CD4-positive, alpha-beta T cell treated with Interleukin-6 for 4 hours (primary cell): ENCODE results near the gene CCNQ.
"Not testable (repeated sequence)": the region's sequence is repeated elsewhere in the genome, so short reads cannot be mapped to it uniquely, and the experiment has no call there.

Experiments used
- DNase-seq: peaks from one replicate; pipeline ENCODE4 v3.0.0-alpha.2; 2020; ENCODE audit warnings: mixed read lengths

Gene CCNQ

GRCh38 chrX:153622661-153623309 is 23.8 kb upstream of the CCNQ start:
- DNase-seq, result no peak

GRCh38 chrX:153621949-153622598 is 23.1 kb upstream of the CCNQ start:
- DNase-seq, result no peak

- DNase-seq, result no peak
Measured at GRCh38 chrX:153620576-153620975, 21.6 kb upstream of the CCNQ start.

DNA sequence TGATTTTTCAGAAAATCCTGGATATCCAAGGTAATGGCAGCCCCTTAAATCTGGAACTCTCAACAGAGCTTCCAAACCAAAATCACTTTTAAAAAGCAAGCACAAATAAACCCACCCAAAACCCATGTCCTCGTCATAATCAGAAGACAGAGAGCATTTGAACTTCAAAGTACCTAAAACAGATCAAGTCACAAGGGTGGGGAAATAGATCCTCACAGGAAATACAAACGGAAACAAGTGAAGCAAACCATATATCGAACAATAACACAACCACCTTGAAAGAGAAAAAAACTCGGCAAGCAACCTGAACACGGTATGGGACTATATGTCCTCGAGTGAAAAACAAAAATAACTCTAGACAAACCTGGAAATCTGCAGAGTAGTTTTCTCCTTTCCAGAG is 15.9 kb upstream of the CCNQ start:
- no peak for DNase-seq

- no peak for DNase-seq
Measured at GRCh38 chrX:153612413-153612812, 13.5 kb upstream of the CCNQ start.

- DNase-seq, result no peak
Measured at GRCh38 chrX:153611298-153612095, 12.6 kb upstream of the CCNQ start.

DNA sequence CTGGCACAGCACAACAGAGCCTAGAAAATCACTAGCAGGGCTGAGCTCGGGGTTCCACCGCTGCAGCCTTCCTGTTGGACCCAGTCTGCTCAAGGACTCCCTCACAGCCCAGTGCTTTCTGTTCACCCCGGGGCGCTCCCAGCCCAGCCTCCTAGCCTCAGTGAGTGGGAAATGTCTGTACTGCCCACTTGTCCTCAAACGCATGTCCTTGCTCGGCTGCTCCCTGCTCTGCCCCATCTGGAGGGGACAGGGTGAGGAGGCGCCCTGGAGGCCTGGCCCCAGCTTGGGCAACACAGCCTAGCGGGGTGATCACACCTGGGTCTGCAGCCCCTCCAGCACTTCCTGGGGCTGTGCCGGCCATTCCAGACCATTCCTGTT is 11.9 kb upstream of the CCNQ start:
- no peak for DNase-seq

DNA sequence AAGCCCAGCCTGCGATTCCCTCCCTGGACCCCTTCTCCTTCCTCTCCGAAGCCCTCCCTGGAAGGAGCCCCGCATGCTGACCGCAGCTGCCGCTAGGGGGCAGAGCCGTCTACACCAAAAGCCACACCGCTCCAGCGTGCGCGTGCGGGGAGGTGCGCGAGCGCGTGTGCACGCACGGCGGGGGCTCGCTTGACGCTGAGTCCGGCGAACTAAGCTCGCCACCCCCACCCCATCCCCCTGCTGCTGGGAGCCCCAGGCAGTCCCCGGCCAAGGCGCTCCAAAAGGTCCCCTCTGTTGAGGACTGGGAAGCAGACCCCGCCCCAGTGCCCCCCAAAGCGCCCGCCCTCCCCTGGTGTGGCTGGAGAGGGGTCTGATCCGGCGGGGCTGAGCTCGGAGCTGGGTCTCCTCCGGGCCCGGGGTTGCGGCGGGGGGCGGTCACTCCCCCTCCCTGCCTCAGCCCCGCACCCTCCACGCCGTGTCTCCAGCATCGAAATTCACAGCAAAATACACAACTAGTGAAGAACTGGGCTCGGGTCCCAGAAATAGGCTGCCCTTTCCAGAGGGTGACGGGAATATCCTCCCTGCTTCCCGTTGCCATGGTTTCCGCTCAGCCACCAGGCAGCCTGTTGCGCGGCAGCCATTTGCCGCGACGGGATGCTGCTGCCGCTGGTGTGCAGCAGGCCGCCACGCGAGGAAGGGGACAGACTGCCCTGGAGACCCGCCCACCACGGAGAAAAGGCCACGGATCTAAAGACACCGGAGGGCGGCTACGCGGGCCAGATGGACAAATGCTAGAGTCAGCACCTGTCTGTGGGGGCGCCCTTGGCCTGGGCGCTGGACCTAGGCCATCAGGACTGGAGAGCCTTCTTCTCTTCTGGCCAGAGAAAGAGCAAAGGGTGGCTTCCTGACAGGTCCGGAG is 11.2 kb upstream of the CCNQ start:
- DNase-seq, result peak; percentile 87

GRCh38 chrX:153608806-153609205 is 9.9 kb upstream of the CCNQ start:
- DNase-seq, result no peak

DNA sequence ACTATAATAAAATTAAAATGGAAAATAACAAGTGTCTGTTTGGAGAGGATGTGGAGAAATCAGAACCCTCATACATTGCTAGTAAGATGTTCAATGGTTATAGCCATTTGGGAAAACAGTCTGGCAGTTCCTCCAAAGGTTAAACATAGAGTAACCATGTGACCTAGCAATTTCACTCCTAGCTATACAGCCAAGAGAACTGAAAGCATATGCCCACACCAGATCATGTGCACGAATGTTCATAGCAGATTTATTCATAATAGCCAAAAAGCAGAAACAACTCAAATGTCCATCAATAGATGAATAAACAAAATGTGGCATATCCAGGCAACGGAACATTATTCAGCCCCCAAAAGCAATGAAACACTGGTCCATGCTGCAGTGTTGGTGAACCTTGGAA is 9.4 kb upstream of the CCNQ start:
- DNase-seq, result no peak

DNA sequence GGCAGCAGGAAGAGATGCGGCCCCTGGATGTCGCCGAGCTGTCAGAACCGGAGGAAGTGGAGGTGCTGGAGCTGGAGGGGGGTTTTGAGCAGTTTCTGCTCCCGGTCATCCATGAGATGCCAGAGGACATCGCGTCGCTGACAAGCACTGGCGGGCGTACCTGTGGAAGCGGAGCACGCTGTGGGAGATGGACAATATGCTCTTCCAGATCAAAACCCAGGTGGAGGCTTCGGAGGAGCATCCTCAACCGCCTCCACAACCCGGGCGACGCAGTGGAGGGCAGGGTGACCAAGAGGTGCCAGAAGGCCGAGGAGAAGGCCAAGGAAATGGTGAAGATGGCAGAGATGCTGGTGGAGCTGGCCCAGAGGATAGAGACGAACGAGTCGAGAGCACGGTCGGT is 7.6 kb upstream of the CCNQ start:
- DNase-seq, result no peak

- DNase-seq, result not testable (repeated sequence)
Measured at GRCh38 chrX:153604666-153605380, 5.9 kb upstream of the CCNQ start.

DNA sequence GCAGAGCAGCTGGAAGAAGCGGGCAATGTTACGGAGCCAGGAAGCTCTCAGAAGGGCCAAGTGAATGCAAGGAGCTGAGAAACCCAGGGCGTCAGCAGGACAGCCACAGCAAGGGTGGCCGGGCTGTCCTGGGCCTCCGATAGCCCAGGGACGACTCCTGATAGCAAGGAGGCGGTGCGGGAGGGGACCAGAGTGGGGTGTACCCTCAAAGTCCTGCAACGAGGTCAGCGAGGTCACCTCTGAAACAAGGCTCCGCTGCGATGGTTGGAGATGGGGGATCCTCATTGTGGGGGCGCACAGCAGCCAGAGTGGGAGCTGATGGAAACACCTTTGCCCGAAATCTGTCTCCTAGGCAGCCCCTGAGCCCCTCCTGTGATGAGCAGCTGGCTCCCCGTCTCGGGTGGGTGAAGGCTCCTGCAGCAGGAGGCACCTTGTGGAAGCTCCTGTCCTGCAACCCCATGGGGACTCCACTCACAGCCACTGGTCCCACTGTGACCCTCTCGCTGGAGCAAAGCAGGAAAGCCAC is 4.3 kb upstream of the CCNQ start:
- DNase-seq, result no peak

DNA sequence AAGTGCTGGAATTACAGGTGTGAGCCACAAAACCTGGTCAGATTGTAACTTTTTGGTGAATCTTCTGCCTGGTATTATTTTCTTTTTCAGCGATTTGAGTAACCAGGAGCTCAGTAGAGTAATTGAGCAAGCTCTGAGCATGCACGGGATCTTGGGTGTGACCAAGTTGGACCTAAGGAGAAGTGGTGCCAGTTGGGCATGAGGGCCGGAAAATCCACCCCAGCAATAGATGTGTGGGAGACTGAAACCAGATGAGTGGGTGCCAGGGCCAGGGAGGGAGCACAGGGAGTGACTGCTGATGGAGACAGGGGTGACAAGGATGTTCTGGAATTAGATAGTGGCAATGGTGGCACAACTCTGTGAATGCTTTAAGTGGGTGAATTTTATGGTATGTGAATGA is 3.7 kb upstream of the CCNQ start:
- no peak for DNase-seq

- DNase-seq, result no peak
Measured at GRCh38 chrX:153601511-153602110, 2.7 kb upstream of the CCNQ start.

GRCh38 chrX:153600921-153601320 is 2.0 kb upstream of the CCNQ start:
- DNase-seq, result no peak

GRCh38 chrX:153600032-153600373 is 1.1 kb upstream of the CCNQ start:
- peak; percentile 21 for DNase-seq

DNA sequence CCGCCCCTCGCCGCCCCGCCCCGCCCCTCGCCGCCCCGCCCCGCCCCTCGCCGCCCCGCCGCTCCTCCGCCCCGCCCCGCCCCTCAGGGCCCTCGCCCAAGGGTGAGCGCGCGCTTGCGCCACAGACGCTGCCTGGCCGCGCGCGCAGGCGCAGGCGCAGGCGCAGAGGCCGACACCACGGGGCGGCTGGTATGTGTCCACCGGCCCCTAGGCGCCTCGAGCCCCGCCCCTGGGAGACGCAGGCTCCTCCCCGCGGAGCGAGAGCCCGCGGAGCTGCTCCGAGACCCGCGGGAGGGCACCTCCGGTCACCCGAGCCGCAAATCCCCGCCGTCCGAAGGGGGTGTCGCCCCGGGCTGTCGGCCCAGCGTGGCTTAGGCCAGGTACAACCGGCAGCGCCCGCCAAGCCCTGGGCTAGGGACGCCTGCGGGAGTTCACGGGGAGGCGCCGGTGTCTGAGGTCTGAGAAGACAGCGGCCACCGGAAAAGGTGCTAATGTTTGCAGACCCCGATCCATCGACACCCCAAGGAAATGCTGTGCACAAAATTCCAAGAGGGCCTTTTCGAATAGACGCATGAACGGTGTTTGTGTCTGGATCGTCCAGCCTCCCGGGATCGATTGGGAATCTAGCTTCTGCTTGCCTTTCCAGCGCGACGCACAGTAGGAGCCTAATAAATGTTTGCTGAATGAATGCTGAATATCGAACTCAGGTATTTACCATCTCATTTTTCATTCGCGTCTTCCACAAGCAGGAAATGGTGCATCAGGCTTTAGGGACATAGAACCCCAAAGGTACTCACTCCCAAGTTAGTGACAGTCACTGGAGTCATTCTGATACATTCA is 473 bp upstream of the CCNQ start:
- peak; percentile 91 for DNase-seq

- no peak for DNase-seq
Measured at GRCh38 chrX:153596981-153597750, 1.8 kb downstream of the CCNQ start.
